Stimulated activated CD4-positive, alpha-beta T cell treated with anti-CD3 and anti-CD28 coated beads, TNF-alpha, amount 100 ng/mL, for 4 hours (primary cell): ENCODE data around the gene KRTAP10-5.
"Not testable (repeated sequence)": the region's sequence is repeated elsewhere in the genome, so short reads cannot be mapped to it uniquely, and the experiment has no call there.

ENCODE experiments used
- DNase-seq, 3 experiments: peaks; one replicate each; pipeline ENCODE4 v3.0.0-alpha.2; 2020; ENCODE audit warnings: low read depth in 3 of 3

KRTAP10-5 gene

DNA sequence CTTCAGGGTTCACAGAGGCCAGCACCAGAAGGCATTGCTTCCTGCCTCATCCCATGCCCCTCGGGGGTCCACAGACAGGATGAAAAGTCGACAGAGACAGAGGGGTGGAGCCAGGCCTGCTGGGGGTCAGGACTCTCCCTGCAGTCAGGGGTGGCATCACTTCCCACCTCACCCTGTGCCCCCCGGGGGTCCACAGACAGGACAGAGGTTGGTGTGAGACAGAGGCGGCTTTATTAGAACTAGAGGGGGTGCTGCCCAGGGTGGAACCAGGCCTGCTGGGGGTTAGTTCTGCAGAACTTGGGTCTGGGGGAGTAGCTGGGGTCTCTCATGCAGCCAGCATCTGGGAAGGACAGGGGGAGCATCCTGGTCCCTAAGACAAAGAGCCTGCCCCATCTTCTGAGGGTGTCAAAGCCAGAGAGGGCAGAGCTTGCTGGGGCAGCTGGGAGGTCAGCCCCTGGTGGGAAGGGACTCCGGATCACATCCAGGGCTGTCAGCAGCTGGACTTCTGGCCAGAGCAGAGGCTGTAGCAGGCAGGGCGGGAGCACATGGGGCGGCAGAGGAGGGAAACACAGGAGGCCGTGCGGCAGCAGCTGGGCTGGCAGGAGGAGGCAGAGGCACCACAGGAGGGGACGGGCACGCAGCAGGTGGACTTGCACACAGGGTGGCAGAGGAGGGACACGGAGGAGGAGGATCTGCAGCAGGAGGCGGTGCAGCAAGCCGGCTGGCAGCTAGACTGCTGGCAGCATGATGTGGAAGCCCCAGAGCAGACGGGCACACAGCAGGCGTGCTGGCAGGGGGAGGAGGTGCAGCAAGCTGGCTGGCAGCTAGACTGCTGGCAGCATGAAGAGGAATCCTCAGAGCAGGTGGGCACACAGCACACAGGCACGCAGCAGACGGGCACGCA, 10.7 kb upstream of the KRTAP10-5 start:
- not testable (repeated sequence) for DNase-seq

DNA sequence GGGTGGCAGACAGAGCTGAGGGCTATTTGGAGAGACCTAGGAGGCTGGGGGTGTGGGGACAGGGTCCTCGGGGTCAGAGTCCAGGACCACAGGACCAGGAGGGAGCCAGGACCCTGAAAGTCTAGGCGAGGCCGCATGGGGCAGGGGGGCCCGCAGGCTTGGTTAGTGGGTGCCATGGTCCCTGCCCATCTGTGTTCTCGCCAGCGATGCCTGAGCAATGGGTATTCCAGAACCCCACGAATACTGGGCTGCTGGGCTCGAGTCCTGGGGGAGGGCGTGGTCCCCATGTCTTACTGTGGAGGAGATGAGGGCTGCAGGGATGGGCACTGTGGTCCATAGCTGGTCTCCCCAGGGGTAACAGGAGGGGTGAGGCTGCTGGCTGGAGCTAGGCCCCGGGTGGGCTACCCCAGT, 9.9 kb upstream of the KRTAP10-5 start:
- DNase-seq = no peak

DNA sequence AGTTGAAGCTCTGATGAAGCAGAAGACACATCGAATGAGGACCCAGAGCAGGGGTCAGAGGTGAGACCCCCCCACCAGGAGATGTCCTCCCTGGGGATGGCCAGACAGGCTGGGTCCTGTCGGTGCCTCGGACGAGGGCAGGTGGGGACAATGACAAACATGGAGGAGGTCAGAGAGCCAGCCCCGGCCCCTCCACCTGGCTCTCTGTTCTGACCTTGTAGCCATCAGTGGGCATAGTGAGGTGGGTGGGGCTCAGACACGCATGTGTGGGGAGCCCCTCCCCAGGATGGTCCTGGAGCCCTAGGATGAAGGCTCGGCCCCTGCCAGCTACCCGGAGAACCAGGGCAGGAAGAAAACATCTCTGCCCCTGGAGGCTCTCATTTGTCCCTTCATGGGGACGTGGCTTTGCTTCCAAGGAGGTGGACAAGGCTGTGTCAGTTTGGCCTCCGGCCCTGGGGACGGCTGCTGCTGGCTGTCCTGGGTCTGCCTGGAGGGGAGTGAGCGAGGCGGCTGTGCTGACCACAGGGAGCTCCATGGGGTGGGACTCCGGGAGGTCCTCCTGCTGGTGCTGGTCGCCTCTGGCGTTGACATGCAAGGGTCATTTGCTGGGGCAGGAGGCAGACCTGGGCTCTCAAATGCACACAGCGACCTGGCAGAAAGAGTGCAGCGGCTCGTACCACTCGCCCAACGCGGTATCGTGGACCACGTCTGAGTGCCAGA, 9.3 kb upstream of the KRTAP10-5 start:
- no peak for DNase-seq

DNA sequence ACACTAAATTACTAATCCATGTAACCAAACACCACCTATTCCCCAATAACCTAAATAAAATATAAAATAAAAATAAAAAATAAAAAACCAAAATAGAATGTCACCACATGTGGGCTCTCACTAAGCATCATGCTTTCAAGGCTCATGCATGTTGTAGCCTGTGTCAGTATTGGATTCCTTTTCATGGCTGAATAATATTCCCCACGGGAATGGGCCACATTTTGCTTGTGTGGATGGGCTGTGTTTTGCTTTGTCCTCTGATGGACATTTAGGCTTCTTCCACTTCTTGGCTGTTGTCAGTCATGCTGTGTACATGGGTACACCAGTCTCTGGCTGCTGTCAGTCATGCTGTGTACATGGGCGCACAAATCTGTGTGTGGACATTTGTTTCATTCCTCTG, 8.7 kb upstream of the KRTAP10-5 start:
- no peak for DNase-seq

DNA sequence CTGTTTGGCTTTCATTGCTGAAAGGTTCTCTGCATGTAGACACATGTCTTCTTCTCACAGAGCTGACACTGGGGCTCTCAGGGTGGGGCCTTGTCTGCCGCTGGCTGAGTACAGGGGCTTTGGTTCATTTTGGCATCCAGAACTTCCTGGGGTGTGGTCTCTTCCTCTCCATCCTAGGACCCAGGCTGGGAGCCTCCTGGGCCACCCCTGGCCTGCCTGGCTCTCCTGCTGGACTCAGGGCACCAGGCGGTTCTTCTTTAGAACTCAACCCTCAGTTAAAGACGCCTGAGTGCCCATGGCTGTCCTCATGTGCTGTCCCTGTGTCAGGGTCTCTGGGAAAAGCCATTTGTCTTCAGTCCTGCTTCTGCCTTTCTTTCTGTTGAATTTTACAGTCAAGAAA, 5.5 kb upstream of the KRTAP10-5 start:
- no peak for DNase-seq

DNA sequence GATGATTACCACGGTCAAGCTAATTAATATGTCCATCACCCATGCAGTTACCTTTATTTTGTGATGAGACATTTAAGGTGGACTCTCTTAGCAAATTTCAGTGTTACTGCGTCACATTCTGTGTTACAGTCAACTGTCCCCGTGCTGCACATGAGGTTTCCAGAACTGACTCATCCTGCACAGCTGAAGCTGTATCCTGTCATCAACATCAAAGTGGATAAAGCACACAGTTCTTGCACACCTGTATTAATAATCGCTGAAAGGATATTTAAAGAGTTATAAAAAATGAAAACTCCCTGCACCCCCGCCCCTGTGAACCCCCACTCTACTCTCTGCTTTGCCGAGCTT, 3.4 kb upstream of the KRTAP10-5 start:
- peak in 1 of 3 experiments; percentile 13 for DNase-seq

DNA sequence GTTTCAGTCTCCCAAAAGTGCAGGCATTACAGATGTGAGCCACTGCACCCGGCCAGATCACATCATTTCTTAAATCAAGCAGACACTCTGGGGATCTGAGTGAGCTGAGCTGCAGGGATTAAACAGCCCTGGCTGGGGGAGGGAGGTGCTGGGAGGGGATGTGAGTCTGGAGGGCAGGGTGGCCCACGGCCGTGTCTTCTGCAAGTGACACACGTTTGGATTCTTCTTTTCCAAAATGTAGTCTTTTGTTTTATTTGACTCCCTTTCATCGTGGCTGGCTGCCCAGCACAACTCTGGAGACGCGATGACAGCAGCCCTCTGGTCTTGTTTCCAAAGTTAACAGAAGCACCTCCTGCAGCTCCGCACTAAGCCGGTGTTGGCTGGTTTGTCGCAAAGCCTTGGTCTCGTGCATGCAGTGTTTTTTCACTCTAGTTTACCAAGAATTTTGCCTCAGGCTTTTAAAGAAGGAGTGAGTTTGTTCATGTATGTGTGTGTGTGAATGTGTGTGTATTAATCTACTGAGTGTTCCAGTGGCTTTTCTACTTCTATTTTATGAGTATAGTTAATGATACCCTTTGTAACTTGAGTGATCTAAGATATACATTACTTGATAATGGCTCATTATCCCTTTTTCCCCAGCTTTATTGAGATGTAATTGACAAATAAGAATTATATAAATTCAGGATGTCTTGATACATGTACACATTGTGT, 2.8 kb upstream of the KRTAP10-5 start:
- no peak for DNase-seq

DNA sequence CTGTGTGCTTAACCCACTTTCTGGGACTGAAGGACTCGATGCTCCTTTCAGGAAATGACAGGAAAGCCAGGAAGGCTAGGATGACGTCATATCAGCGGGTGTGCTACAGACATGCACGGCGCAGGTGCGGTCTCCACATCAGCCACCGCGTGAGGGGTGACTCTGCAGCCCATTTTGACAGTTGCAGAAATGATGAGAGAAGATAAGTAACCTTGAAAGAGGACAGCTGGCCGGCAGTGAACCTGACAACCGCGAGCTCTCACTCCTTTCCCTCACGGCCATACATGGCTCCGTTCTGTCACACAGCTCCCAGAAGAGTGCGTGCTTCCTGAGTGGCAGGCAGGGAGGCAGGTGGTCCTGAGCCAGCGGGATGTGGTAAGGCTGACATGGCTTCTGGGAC, 1.7 kb upstream of the KRTAP10-5 start:
- DNase-seq = no peak

DNA sequence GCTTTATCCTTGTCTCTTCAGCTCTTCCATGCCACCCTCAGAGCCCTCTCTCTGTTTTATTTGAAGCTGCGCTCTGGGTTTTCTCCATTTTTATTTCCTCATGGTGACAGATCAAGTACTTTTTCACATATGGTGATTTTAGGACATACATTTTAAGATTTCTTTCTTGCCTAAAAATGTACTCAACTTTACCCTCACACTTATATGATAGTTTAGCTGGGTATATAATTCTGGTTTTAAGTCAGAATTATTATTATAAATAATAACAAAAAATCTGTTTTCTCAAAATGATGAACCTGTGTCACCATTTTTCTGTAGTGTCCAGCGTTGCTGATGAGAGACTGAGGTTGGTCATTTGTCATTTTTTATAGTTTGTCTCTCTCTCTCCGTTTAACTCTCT, 754 bp upstream of the KRTAP10-5 start:
- DNase-seq = no peak

DNA sequence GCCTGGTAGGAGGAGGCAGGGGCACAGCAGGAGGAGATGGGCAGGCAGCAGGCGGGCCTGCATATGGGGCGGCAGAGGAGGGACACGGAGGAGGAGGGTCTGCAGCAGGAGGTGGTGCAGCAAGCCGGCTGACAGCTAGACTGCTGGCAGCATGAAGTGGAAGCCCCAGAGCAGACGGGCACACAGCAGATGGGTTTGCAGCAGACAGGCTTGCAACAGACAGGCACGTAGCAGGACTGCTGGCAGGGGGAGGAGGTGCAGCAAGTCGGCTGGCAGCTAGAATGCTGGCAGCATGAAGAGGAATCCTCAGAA, 615 bp downstream of the KRTAP10-5 start:
- DNase-seq = no peak

DNA sequence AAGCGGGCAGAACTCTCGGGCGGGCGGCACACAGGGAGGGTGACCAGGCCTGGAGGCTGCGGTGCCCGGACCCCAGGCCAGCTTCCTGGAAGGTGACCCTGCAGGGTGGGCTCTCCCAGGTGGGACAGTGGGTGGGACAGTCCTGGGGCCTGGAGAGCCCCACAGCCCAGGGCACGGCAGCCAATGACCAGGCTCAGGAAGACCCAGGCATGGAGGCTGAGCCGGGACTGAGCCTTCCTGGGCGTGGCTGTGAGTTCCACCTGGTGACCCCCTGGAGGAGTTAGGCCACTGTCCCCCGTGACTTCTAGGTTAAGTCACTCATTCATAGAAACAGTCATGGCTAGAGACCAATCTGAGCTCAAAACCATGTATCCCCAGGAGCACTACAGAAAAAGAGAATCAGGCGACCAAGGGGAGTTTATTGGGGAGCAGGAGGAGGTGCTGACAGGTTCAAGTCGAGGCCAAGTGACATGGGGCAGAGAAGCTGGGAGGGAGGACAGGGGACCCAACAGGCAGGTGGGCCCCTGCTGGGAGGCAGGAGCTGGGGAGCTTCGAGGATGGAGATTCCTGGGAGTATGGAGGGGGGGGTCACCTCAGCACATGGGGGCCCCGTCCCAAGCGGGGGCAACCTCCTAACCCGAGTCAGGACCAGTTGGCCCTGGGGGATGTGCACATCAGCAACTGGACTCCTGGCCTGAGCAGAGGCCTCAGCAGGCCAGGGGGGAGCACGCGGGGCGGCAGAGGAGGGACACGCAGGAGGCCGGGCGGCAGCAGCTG, 1.2 kb downstream of the KRTAP10-5 start:
- no peak for DNase-seq

DNA sequence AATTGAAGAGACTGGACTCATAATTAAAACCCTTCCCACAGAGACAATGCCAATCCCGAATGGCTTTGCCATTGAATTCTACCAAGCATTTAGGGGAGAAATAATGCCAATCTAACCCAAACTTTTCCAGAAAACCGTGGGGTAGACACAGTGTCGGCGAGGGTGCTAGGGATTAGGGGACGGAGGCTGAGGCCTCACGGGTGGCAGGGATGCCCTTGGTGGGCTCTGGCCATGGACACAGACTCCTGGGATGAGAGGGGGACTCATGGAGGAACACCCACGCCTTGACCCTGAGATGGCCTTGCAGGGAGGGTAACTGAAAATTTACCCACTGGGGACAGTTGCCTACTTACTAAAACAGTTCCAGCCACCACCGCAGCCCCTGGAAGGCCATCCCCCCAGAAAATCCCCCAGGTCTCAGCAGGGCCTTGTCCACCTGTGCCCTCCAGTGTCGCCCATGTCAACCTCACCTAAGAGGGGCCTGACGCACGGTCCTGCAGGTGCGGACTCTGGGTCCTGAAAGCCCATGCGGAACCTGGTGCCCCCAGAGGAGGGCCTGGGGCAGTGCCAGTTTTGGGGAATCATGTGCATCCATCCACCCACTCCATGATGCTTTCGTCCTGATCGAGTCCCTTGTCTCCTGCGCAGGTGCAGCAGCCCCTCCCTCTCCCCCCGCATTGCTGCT, 1.9 kb downstream of the KRTAP10-5 start:
- DNase-seq = no peak

DNA sequence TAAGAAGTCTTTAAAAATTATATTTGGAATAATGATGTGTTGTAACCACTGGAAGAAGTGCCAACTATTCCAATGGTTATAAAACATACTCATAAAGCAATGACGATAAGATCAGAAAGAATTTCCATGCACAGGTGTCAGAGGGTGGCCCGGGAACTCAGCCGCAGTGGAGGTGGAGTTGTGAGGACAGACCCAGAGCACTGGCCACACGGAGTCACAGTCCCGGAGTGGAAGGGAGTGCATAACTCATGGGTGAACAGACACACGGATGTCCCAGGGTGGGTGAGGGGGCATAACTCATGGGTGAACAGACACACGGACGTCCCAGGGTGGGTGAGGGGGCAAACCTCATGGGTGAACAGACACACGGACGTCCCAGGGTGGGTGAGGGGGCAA, 4.4 kb downstream of the KRTAP10-5 start:
- no peak for DNase-seq

DNA sequence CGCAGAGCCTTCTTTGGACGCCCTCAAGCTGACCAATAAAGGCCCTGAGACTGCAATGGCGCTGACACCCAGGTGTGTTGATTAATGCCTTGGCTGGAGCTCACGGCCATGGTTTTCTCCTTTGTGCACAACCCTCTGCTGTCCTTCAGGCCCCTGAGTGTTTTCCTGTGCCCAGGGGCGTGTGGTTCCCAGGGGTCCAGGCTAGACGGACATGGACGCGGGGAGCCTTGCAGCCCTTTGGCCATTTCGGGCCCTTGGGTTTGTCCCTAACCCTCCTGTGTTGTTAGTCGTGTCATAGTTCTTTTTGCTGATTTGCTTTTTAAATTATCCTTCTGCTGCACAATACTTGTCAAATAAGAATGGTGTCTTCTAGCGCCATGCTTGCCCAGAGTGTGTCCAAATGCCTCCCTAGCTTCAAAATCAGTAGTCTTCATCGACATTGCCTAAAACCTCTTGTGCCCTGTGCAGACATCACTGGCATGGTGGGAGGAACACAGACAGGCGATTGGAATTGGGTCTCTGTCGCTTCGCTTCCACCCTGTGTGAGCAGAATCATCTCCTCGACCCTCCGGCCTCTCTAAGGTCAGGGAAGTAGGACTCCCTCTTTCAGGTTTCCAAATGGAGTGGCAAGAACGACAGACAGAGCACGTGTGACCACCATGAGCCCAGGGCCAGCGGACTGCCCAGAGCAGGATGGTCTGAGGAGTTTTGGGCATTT, 4.9 kb downstream of the KRTAP10-5 start:
- no peak for DNase-seq

DNA sequence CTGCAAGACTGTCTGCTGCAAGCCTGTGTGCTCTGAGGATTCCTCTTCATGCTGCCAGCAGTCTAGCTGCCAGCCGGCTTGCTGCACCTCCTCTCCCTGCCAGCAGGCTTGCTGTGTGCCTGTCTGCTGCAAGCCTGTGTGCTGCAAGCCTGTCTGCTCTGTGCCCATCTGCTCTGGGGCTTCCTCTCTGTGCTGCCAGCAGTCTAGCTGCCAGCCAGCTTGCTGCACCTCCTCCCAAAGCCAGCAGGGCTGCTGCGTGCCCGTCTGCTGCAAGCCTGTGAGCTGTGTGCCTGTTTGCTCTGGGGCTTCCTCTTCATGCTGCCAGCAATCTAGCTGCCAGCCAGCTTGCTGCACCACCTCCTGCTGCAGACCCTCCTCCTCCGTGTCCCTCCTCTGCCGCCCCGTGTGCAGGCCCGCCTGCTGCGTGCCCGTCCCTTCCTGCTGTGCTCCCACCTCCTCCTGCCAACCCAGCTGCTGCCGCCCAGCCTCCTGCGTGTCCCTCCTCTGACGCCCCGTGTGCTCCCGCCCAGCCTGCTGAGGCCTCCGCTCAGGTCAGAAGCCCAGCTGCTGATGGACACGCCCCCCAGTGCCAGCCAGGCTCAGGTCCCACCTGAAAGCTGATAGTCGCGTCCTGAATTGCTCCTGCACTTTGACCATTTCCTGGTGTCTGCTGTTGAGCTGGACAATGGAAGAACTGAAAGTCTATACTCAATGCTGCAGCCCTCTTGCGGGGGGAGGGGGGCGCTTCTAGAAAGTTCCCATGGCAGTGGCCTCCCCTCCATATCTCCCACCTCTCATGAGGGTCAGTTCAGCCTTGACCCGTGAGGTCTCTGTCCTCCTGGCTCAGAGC, 5.7 kb downstream of the KRTAP10-5 start:
- no peak for DNase-seq

DNA sequence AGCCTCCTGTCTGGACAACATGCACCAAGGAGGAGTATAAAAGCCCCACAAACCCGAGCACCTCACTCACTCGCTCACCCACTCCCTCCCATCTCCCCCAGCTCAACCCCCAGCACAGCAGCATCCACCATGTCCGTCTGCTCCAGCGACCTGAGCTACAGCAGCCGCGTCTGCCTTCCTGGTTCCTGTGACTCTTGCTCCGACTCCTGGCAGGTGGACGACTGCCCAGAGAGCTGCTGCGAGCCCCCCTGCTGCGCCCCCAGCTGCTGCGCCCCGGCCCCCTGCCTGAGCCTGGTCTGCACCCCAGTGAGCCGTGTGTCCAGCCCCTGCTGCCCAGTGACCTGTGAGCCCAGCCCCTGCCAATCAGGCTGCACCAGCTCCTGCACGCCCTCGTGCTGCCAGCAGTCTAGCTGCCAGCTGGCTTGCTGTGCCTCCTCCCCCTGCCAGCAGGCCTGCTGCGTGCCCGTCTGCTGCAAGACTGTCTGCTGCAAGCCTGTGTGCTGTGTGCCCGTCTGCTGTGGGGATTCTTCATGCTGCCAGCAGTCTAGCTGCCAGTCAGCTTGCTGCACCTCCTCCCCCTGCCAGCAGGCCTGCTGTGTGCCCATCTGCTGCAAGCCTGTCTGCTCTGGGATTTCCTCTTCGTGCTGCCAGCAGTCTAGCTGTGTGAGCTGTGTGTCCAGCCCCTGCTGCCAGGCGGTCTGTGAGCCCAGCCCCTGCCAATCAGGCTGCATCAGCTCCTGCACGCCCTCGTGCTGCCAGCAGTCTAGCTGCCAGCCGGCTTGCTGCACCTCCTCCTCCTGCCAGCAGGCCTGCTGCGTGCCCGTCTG, 6.6 kb downstream of the KRTAP10-5 start, which contains the start of gene KRTAP10-4:
KRTAP10-4 (plus strand) TSS at position 100 of the 827 bp plus-strand sequence; CDS start at position 130, 30 bp downstream.
- DNase-seq = not testable (repeated sequence)

DNA sequence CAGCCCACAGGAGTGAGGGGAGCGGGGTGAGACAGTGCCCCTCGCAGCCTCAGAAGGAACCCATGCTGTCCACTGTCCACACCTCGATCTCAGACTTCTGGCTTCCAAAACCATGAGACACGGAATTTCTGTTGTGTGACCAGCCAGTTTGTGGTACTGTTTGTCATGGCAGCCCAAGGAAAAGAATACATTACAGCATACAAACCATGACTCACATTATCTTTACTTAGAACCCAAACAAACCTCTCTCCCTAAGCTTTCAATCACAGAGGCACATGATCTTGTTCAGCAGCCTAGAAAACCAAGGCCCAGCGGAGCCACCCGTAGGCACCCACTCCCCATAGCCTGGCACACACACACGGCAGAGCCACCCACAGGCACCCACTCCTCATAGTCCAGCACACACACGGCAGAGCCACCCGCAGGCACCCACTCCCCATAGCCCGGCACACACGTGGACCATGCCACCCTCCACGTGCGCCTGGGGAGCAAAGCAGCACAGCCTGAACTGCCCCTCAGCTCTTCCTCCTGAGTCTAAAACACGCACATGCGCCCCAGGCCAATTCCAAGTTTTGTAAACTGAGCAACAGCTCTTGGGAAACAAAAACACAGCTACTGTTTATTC, 7.3 kb downstream of the KRTAP10-5 start:
- DNase-seq = no peak
